Activated CD8-positive, alpha-beta T cell treated with anti-CD3 and anti-CD28 coated beads for 36 hours (primary cell): ENCODE measurements around the gene MCAM. TPM values are rescaled to one million over a fixed set of nuclear protein-coding genes. Genes with fewer than 3 reads are reported as not detected.

Experiments used
- ATAC-seq: fragments of 200-7000 bp; cut with Tn5 transposase; one replicate; pipeline ENCODE4 v1.10.0; 2021; ENCODE audit warnings: mild to moderate bottlenecking, moderate library complexity
- CTCF ChIA-PET: fragments of 350-600 bp; sonication (Branson Sonifier 250); formaldehyde crosslinking; loops from one replicate; lab custom pipeline; 2021; ENCODE audit warnings: antibody characterized with exemption; lab: Charles Lee
- POLR2A ChIA-PET: fragments of 350-600 bp; sonication (Branson Sonifier 250); formaldehyde crosslinking; loops from one replicate; lab custom pipeline; 2021; ENCODE audit warnings: antibody characterized with exemption; lab: Charles Lee
- DNase-seq: peaks from one replicate; pipeline ENCODE4 v3.0.0-alpha.2; 2020
- H3K27ac Mint-ChIP-seq: one replicate; pipeline ENCODE4 v1.8.0; 2021; ENCODE audit warnings: mild to moderate bottlenecking, mixed read lengths
- H3K27me3 Mint-ChIP-seq: one replicate; pipeline ENCODE4 v1.8.0; 2021; ENCODE audit warnings: mixed read lengths
- H3K36me3 Mint-ChIP-seq: one replicate; pipeline ENCODE4 v1.8.0; 2021; ENCODE audit warnings: low read depth, mixed read lengths
- H3K4me1 Mint-ChIP-seq: one replicate; pipeline ENCODE4 v1.8.0; 2021; ENCODE audit warnings: low read depth, mixed read lengths
- H3K4me3 Mint-ChIP-seq: one replicate; pipeline ENCODE4 v1.8.0; 2021; ENCODE audit warnings: mild to moderate bottlenecking, moderate library complexity, mixed read lengths
- H3K9me3 Mint-ChIP-seq: one replicate; pipeline ENCODE4 v1.8.0; 2021; ENCODE audit warnings: mixed read lengths
- CTCF ChIP-seq: fragments of 200-600 bp; IDR thresholded peaks from one replicate; pipeline ENCODE4 v1.8.0; 2022; ENCODE audit warnings: antibody characterized with exemption, mild to moderate bottlenecking
- intact Hi-C: fragments of 100-400 bp; cut with micrococcal nuclease; formaldehyde crosslinking; loops from one replicate; pipeline ENCODE4 v1.10.0; 2022
- total RNA-seq, 2 experiments: library from RNA; stranded (reverse); gene quantifications; one replicate each; pipeline ENCODE4 v1.2.3, GENCODE V29; 2021

MCAM gene
- total RNA-seq, 2 experiments from 2014 or later, result 8.0 to 8.3 TPM

GRCh38 chr11:119336744-119337469, 20.0 kb upstream of the MCAM start:
- ChIA-PET CTCF (interaction anchor here (0.8 to 10.9 kb wide), 15 partner anchors 11 to 269 kb away, joined by 3 to 201 read pairs (median 17); partner anchors contain the start of genes CBL, MFRP, USP2 and VPS11), POLR2A (interaction anchor here (0.9 to 2.1 kb wide), 6 partner anchors 12 to 269 kb away, joined by 3 to 9 read pairs (median 4); partner anchors contain the start of genes NLRX1 and VPS11)
- Mint-ChIP-seq H3K4me1 (peaks cover 53% of the 10 kb centered on the region), H3K4me3 (no peak overlapping the region), H3K9me3 (no peaks in the 10 kb centered on the region), H3K27me3 (peaks cover 20% of the 10 kb centered on the region), H3K36me3 (peaks cover 24% of the 10 kb centered on the region), H3K27ac (no peak overlapping the region)
- DNase-seq (no peak), ATAC-seq (no peak)
- TF ChIP-seq CTCF, result no peak
- intact Hi-C loops, result no loop called here

GRCh38 chr11:119335655-119336543, 19.0 kb upstream of the MCAM start:
- intact Hi-C loops, result no loop called here
- H3K4me1 Mint-ChIP-seq, result peaks cover 48% of the 10 kb centered on the region
- H3K27ac Mint-ChIP-seq, result peak overlapping the region; percentile 99
- no peaks in the 10 kb centered on the region for H3K9me3 Mint-ChIP-seq
- CTCF ChIA-PET, result interaction anchor here (0.7 to 10.9 kb wide), 6 partner anchors 13 to 268 kb away, joined by 3 to 201 read pairs (median 3); partner anchors contain the start of gene VPS11
- POLR2A ChIA-PET, result interaction anchor here (1.4 to 3.1 kb wide), 2 partner anchors 14 kb away, joined by 6 to 11 read pairs; no protein-coding TSS in a partner anchor
- no peak for TF ChIP-seq CTCF
- H3K36me3 Mint-ChIP-seq, result peaks cover 24% of the 10 kb centered on the region
- H3K27me3 Mint-ChIP-seq, result peaks cover 13% of the 10 kb centered on the region
- no peak for DNase-seq
- no peak for ATAC-seq
- peak overlapping the region; percentile 98 for H3K4me3 Mint-ChIP-seq

- no peaks in the 10 kb centered on the region for H3K9me3 Mint-ChIP-seq
- peaks cover 24% of the 10 kb centered on the region for H3K36me3 Mint-ChIP-seq
- H3K4me1 Mint-ChIP-seq, result peaks cover 46% of the 10 kb centered on the region
- ATAC-seq (no peak), DNase-seq (no peak)
- peak overlapping the region; percentile 99 for H3K27ac Mint-ChIP-seq
- intact Hi-C loops, result no loop called here
- CTCF ChIA-PET, result interaction anchor here (0.7 to 10.9 kb wide), 4 partner anchors 12 to 166 kb away, joined by 3 to 201 read pairs (median 10); no protein-coding TSS in a partner anchor
- H3K4me3 Mint-ChIP-seq, result peak overlapping the region; percentile 98
- peaks cover 10% of the 10 kb centered on the region for H3K27me3 Mint-ChIP-seq
- TF ChIP-seq CTCF, result no peak
- POLR2A ChIA-PET, result interaction anchor here (0.8 to 3.1 kb wide), 5 partner anchors 12 to 17 kb away, joined by 3 to 11 read pairs (median 6); partner anchors contain the start of gene MCAM
Observed at GRCh38 chr11:119335091-119335654, 18.2 kb upstream of the MCAM start.

- ChIA-PET POLR2A (interaction anchor here (0.8 to 3.1 kb wide), 7 partner anchors 11 to 47 kb away, joined by 3 to 11 read pairs (median 4); partner anchors contain the start of genes MCAM and USP2), CTCF (interaction anchor here (4.9 to 10.9 kb wide), 2 partner anchors 11 to 21 kb away, joined by 17 to 201 read pairs; no protein-coding TSS in a partner anchor)
- peak within 1 kb of the TSS; percentile 98 for H3K4me3 Mint-ChIP-seq
- peak within 1 kb of the TSS; percentile 99 for H3K27ac Mint-ChIP-seq
- H3K27me3 Mint-ChIP-seq, result peaks cover 9% of the 10 kb centered on the region
- ATAC-seq (peak; percentile 95), DNase-seq (peak; percentile 97)
- no peaks in the 10 kb centered on the region for H3K9me3 Mint-ChIP-seq
- H3K36me3 Mint-ChIP-seq, result peaks cover 23% of the 10 kb centered on the region
- peaks cover 44% of the 10 kb centered on the region for H3K4me1 Mint-ChIP-seq
- intact Hi-C loops, result no loop called here
- TF ChIP-seq CTCF, result no peak
Observed at GRCh38 chr11:119334174-119334930, 17.4 kb upstream of the MCAM start, which contains the start of gene RNF26. TSS of gene RNF26 (plus strand) at chr11:119334527. CDS start at chr11:119335123, 596 bp downstream.
